Measurements from ENCODE around the gene SLC12A8. TPM values are rescaled to one million over a fixed set of nuclear protein-coding genes. Genes with fewer than 3 reads are reported as not detected.

The SLC12A8 gene
- total RNA-seq, 1 donor from 2014 or later, result 13.6 TPM

GRCh38 chr3:125058959-125059358, 153.6 kb downstream of the SLC12A8 start:
- no peak for DNase-seq (ENCODE audit: low read depth)
- H3K27me3 ChIP-seq (ENCODE audit: control insufficient read depth, insufficient read depth, low read length), result no peaks in the 10 kb centered on the region
- no peak for TF ChIP-seq CTCF (IDR thresholded peaks at IDR 0.05; ENCODE audit: insufficient read depth, low read length, poor library complexity, severe bottlenecking)
- H3K4me3 ChIP-seq (ENCODE audit: low read depth, low read length), result no peak overlapping the region
- H3K36me3 ChIP-seq (ENCODE audit: control insufficient read depth, insufficient read depth, low read length), result no peaks in the 10 kb centered on the region

GRCh38 chr3:125058529-125058928, 154.0 kb downstream of the SLC12A8 start:
- no peaks in the 10 kb centered on the region for H3K36me3 ChIP-seq (ENCODE audit: control insufficient read depth, insufficient read depth, low read length)
- H3K27me3 ChIP-seq (ENCODE audit: control insufficient read depth, insufficient read depth, low read length), result no peaks in the 10 kb centered on the region
- H3K4me3 ChIP-seq (ENCODE audit: low read depth, low read length), result no peak overlapping the region
- no peak for DNase-seq (ENCODE audit: low read depth)
- TF ChIP-seq CTCF (IDR thresholded peaks at IDR 0.05; ENCODE audit: insufficient read depth, low read length, poor library complexity, severe bottlenecking), result no peak

- no peak for TF ChIP-seq CTCF (IDR thresholded peaks at IDR 0.05; ENCODE audit: insufficient read depth, low read length, poor library complexity, severe bottlenecking)
- DNase-seq (ENCODE audit: low read depth), result no peak
- Histone ChIP-seq H3K36me3 (ENCODE audit: control insufficient read depth, insufficient read depth, low read length) (no peaks in the 10 kb centered on the region), H3K4me3 (ENCODE audit: low read depth, low read length) (no peak overlapping the region), H3K27me3 (ENCODE audit: control insufficient read depth, insufficient read depth, low read length) (no peaks in the 10 kb centered on the region)
Observed at GRCh38 chr3:125057186-125057850, 155.2 kb downstream of the SLC12A8 start.

GRCh38 chr3:125055913-125056745, 156.4 kb downstream of the SLC12A8 start, which contains the start of gene HEG1:
TSS of gene HEG1 (minus strand) at chr3:125055997. CDS start at chr3:125055890, 107 bp downstream.
- Histone ChIP-seq H3K36me3 (ENCODE audit: control insufficient read depth, insufficient read depth, low read length) (no peaks in the 10 kb centered on the region), H3K27me3 (ENCODE audit: control insufficient read depth, insufficient read depth, low read length) (no peaks in the 10 kb centered on the region), H3K4me3 (ENCODE audit: low read depth, low read length) (peak within 1 kb of the TSS; percentile 70)
- TF ChIP-seq CTCF (IDR thresholded peaks at IDR 0.05; ENCODE audit: insufficient read depth, low read length, poor library complexity, severe bottlenecking), result no peak
- DNase-seq (ENCODE audit: low read depth), result no peak

- TF ChIP-seq CTCF (IDR thresholded peaks at IDR 0.05; ENCODE audit: insufficient read depth, low read length, poor library complexity, severe bottlenecking), result no peak
- Histone ChIP-seq H3K36me3 (ENCODE audit: control insufficient read depth, insufficient read depth, low read length) (no peaks in the 10 kb centered on the region), H3K4me3 (ENCODE audit: low read depth, low read length) (peak overlapping the region; percentile 70), H3K27me3 (ENCODE audit: control insufficient read depth, insufficient read depth, low read length) (no peaks in the 10 kb centered on the region)
- DNase-seq (ENCODE audit: low read depth), result no peak
Observed at GRCh38 chr3:125055331-125055912, 157.1 kb downstream of the SLC12A8 start.
